Measurements from ENCODE around the gene CALN1. TPM values are rescaled to one million over a fixed set of nuclear protein-coding genes. Genes with fewer than 3 reads are reported as not detected.

The CALN1 gene
- total RNA-seq, 1 donor from 2014 or later, result 0.13 TPM

DNA sequence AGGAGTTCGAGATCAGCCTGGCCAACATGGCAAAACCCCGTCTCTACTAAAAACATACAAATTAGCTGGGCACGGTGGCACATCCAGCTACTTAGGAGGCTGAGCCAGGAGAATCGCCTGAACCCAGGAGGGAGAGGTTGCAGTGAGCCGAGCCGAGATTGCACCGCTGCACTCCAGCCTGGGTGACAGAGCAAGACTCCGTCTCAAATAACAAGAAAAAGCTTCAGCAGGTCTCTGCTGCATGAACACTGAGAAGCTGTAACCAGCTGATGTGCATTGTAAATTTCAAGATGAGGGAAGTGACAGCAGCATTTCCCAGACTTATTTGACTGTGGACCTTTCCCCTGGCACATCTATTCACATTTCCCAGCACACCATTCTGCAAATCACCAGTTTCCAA, 222.0 kb downstream of the CALN1 start:
- DNase-seq (ENCODE audit: low read depth in 2 of 2), result no peak

DNA sequence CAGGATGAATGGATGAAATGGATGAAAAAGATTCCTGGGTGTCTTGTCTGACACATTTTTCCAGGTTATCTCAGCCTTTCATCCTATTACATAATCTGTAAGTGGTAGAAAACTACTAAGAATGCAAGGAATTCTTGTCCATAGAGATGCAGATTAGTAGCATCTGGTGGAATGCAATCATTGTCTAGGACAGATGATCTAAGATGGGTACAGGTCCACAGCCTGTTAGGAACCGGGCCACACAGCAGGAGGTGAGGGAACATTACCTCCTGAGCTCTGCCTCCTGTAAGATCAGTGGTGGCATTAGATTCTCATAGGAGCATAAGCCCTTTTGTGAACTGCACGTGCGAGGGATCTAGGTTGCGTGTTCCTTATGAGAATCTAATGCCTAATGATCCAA, 225.0 kb downstream of the CALN1 start:
- DNase-seq (ENCODE audit: low read depth in 2 of 2), result no peak

DNA sequence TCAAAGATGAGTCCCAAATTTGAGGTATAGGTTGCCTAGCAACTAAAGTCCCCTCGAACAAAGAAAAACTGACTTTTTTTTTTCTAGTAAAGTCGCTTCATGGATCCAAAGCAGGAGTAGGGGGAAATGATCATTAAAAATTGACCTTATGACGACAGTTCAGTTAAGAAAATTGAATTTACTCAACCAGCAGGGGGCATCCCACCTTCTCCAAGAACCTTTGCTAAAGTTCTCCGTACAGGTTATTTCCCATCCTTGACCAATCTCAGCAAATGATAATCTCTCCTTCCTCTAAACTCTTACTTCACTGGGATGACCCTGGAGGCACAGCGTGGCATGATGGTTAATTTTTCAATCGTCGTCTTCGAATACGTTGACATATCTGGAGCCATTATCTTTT, 228.3 kb downstream of the CALN1 start:
- DNase-seq (ENCODE audit: low read depth in 2 of 2), result peak; percentile 10 to 15

DNA sequence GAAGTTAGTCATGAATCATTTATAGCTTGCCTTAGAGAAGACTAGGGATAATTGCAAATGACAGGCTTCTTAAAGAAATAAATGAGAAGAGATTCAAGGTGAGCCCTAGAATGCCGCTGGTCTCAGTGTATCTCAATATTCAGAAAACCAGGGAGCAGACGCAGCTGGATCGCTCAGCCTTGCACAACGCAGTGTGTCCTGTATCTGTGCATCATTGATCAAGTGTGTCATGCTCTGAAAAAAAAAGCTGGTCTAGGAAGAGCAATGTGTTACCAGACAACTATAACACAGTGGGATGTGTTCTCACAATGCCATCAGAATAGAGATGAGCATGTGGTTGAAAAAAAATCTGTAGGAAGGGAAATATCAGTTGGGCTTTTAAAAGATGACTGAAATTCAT, 230.1 kb downstream of the CALN1 start:
- no peak for DNase-seq (ENCODE audit: low read depth in 2 of 2)

DNA sequence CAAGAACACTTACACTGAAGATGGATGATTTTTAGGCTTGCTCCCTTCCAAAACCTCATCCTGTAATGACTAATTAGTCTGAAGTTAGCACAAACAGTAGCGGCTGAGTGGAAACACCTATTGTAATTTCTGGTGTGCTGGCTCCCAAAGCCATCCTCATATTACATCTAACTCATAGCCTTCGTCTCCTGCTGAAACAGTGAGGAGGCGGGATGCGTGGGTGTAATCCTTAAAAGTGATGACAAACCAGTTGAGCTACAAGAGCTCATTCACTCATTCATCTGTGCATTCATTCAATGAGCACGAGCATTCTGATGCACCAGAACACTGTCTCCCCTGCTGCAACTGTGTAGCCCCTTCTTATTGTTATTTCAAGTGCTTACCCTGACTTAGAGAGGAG, 235.3 kb downstream of the CALN1 start:
- DNase-seq (ENCODE audit: low read depth in 2 of 2), result no peak

DNA sequence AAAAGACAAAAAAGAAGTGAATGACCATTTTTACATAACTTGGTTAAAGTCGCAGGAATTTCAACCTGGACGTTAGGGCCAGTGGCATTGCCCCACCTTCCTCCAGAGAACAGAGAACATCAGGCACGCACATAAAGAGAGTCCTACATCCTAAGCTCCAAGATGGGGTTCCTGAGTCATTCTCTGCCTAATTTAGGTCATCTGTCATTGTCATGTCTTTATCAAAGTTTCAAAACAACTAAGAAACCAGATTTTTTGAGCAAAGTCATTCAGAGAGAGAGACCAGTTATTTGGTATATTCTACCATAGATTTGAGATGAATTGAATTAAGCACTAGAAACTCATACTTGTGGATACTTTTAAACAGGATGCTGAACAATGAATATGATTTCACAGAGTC, 241.7 kb downstream of the CALN1 start:
- DNase-seq (ENCODE audit: low read depth in 2 of 2), result no peak

DNA sequence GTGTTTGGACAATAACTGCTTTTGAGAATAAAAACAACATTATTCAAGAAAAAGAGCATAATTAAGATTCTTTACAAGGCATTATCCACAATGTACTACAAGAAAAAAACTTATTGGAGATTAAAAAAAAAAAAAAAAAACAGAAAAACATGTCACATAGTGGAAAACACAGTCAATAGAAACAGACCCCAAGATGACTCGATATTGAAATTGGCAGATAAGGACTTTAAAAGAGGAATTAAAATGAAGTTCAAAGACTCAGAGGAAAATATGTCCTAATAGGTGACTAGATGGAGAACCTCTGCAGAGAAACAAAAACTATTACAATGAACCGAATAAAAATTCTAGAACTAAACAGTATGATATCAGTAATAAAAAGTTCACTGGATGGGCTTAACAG, 248.9 kb downstream of the CALN1 start:
- no peak for DNase-seq (ENCODE audit: low read depth in 2 of 2)

DNA sequence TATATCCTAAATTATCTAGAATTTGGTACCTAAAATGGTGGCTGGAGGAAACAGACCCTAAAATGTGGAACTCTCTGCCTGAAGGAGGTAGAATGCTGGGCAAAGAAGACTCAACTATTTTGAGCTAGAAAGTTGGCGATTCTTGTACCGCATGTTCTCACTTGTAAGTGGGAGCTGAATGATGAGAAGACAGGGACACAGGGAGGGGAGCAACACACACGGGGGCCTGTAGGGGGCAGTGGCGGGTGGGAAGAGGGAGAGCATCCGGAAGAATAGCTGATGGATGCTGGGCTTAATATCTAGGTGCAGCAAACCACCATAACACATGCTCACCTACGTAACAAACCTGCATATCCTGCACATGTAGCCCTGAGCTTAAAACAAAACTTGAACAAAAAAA, 250.6 kb downstream of the CALN1 start:
- DNase-seq (ENCODE audit: low read depth in 2 of 2), result no peak

DNA sequence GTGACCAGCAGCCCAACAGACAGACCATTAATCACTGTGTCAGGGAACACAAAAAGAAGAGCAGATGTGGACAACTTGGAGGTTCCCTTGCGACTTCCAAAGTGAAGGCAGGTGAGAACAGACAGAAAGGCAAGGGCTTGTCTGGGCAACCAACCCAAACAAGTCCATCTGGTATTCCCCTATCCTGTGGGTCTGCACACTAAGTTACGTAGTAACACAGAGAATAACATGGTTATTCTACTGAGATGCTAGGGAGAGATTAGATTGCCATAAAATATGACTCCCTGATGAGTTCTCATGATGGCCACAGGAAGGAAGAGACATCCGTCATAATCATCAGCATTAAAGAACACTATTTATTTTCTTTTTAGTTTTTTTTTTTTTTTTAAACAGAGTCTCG, 252.2 kb downstream of the CALN1 start:
- no peak for DNase-seq (ENCODE audit: low read depth in 2 of 2)

DNA sequence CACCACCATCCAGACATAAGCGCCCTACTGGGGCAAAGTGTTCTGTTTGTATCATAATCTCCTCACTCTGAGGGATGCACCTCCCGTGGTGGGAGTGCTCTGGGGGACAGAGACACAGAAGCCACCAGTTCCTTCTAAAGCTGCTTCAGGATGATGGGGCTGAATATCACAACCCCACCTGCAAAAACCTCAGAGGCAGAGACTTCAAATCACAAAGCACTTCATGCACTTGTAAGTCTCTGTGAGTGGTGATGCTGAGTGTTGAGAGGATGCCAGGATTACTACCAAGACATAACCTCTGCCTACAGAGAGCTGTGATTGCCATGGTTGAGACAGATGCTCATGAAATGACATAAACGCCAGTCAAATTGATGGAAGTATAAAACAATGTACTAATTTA, 255.5 kb downstream of the CALN1 start:
- DNase-seq (ENCODE audit: low read depth in 2 of 2), result no peak

DNA sequence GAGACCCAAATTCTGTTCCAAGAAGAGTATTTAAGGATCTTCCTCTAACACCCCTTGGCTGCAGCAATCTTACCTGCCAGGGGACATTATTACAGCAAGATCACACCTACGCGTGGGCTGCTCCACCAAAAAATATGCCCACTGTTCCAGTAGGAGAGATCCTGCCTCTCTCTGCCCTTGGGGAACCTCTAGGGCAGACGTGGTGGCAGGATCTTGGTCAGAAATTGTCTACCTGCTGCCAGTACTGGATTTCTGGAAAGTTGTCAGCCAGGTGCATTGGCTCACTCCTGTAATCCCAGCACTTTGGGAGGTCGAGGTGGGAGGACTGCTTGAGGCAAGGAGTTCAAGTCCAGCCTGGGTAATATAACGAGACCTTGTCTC, 259.0 kb downstream of the CALN1 start:
- DNase-seq (ENCODE audit: low read depth in 2 of 2), result no peak

DNA sequence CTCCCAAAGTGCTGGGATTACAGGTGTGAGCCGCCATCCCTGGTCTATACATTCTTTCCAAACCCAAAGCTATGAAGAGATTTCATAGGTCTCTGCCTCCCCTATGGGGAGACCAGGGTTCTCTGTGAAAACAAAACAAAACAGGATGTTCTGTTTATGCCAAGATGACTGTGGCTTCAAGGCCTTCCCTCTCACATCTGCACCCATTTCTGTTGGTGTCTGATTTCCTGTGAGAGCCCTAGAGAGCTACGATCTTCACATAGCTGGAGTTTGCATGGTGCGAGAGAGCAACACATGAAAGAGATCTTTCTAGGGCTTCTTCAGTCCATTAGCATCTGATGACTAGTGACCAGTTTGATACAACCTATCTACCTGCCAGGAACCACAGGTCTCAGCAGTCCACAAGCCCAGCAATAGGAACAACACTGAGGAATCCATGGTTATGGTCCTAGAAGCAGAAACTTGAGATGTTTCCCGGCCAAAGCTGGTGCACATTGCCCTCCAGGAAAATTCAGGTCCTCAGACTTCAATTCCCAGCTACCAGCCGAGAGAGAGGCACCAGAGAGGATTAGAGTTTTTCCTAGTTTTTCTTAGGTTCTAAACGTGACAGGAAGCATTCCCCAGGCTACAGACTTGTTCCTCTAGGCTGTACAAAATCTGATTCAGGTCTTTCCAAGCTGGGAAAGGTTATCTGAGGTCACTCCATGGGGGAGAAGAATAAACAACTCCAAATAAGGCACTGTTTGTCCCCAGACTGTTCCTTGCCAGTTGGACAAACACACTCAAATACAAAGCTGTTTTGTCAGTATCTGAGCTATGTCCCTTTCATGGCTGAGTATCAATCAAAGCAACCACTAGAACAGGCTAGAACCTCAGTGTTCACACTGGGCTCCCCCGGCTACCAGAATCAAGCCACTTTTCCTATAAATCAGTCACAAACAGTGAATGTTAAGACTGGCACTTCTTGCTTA, 259.7 kb downstream of the CALN1 start:
- no peak for DNase-seq (ENCODE audit: low read depth in 2 of 2)

DNA sequence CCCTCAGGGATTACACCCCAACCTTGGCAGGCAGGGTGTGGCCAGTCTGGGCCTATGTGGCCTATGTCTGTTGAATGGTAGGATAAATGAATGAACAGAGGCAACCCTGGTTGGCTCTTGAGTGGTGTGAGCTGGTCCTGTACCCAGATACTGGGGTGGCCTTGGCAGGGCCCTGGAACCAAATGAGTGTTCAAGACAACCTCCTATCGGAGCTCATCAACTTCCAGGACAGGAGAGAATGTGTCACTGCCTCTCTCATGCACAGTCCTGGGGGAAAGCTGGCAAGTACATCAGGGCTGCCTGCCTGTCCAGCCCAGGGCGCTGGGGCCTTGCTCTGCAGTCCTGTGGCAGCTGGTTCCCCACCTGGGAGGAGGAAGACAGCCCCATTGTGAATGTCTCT, 271.6 kb downstream of the CALN1 start:
- no peak for DNase-seq (ENCODE audit: low read depth in 2 of 2)

DNA sequence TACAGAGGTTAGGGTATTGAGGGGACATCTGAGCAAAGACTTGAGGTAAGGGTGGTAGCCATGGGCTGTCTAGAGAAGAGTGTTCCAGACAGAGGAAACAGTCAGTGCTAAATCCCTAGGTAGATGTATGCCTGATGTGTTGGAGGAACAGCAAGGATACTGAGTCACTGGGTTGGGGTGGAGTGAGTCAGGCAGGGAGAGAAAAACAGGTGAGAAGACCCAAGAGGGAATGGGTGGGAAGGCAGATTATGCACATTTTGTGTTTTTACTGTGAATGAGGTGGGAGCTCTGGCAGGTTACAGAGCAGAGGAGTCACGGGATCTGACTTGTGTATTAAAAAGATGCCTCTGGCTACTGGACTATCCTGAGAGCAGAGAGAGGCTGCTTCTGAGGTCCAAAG, 285.0 kb downstream of the CALN1 start:
- DNase-seq (ENCODE audit: low read depth in 2 of 2), result no peak

DNA sequence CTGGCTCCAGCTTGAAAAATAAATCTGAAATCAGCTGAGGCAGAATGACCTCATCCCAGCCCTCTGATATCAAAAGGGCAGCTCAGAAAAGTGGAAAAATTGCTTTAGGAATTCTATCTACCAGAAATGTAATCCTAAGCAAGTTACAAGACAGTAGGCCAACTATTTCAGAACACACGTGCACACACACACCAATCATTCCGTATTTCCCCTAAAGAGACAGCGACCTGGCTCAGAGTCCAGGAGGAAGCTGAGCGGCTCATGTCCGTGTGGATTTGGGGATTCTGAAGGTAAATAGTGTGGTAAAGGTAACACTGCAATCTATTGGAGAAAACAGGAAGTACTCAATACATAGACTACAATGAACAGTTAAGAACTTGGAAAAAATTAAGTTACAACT, 288.2 kb downstream of the CALN1 start:
- DNase-seq (ENCODE audit: low read depth in 2 of 2), result no peak

DNA sequence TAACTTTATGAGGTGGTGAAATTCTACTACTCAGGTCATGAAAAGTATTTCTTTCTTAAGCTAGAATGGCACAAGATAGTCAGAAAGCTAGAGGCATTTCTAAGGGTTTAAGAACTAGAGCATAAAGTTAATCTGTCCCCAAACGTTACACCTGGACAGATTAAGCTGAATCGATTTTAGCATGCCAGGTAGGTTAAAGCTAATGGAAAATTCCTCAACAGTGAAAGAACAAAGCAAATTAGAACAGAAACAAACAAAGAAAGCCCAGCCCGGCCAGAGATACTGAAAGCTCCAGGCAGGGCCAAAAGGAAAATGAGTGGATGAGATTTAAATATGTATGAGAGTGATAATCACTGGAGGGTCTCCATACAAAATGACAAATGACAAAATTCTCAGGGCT, 293.8 kb downstream of the CALN1 start:
- DNase-seq (ENCODE audit: low read depth in 2 of 2), result no peak

DNA sequence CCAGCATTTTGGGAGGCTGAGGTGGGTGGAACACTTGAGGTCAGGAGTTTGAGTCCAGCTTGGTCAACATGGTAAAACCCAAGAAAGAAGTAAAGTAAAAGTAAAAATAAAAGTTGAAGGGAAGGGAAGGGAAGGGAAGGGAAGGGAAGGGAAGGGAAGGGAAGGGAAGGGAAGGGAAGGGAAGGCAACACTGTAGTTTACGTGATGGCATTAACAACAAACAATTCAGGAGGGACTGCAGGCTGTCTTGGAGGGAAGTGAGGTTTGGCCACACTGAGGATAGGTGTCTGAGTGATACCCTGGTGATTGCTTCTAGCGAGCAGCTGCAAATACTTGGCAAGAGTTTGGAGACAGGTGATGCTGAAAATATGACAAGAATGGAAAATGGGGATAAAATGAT, 298.0 kb downstream of the CALN1 start:
- DNase-seq (ENCODE audit: low read depth in 2 of 2), result no peak

DNA sequence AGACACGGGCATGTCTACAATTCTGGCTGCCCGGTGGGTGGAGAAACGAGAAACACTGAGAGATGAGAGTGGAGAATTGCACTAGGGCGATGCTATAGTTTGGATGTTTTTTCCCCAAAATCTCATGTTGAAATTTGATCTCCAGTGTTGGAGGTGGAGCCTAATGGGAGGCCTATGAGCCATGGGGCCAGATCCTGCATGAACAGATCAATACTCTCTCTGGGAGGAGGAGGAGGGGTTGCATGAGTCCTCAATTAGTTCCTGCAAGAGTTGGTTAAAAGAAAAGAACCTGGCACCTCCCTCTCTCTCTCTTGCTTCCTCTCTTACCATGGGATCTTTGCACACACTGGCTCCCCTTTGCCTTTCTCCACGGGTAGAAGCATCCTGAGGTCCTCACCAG, 299.1 kb downstream of the CALN1 start:
- no peak for DNase-seq (ENCODE audit: low read depth in 2 of 2)

DNA sequence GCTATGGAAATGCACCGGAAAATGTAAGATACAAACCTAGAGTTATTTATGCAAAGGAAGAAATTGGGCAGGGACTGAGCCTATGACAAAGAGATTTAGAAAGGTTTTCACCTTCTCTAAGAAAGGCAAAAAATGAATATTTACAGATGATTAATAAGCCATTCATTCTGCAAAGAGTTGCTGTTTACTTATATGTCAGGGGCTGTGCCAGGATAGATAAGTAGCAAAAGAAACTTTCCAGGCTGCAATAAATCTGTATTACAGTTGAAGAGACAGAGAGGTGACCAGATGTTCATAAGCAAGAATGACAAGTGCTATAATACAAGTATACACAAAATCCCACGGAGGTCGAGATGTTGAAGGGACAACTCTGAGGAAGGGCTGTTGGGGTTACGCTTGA, 299.6 kb downstream of the CALN1 start:
- DNase-seq (ENCODE audit: low read depth in 2 of 2), result no peak

DNA sequence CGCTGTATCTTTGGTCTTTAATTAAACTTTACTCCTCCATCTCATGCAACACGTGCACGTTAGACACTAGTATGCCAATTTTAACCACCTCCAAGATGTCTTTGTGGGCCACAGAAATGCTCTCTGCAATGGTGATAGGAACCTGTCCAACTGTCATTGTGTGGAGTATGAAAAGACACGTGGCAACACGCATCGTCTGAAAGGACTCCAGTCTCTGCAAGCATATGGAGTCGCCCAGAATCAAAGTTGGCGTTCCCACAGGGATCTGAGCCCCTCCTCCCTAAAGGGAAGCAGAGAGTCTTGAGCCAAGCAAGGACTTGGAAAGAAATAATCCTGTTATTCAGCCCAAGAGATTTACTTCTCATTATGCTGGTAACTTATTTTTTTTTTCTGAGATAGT, 301.1 kb downstream of the CALN1 start:
- DNase-seq (ENCODE audit: low read depth in 2 of 2), result no peak

DNA sequence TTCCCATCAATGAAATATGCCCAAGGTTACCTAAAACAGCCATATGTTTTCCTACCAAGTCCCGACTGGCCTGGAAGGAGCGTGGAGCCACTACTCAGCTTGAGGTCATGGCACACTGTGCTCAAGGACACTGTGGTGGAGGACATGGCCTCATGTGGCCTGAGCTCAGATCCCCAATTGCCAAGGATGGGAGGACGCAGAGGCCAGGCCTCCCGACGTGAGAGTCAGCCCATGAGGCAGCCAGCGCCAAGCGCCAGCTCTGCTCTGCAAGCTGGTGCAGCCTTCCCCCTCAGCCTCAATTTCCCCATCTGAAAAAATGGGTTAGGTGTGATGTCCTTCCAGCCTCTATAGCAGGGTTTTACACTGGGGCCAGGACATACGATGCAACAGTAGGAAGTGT, 302.6 kb downstream of the CALN1 start:
- no peak for DNase-seq (ENCODE audit: low read depth in 2 of 2)

DNA sequence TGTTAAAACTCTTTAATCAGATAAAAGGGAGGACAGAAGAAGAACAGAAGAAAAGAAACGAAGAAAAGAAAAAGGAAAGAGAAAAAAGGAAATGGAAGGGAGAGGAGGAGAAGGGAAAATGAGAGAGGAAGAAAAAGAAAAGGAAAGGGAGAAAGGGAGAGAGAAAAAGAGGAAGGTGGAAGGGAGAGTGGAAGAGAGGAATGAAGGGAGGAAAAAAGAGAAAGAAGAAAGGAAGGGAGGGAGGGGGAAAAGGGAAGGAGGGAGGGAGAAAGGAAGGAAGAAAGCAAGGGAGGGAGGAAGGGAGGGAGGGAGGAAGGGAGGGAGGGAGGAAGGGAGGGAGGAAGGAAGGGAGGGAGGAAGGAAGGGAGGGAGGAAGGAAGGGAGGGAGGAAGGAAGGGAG, 305.7 kb downstream of the CALN1 start:
- no peak for DNase-seq (ENCODE audit: low read depth in 2 of 2)

DNA sequence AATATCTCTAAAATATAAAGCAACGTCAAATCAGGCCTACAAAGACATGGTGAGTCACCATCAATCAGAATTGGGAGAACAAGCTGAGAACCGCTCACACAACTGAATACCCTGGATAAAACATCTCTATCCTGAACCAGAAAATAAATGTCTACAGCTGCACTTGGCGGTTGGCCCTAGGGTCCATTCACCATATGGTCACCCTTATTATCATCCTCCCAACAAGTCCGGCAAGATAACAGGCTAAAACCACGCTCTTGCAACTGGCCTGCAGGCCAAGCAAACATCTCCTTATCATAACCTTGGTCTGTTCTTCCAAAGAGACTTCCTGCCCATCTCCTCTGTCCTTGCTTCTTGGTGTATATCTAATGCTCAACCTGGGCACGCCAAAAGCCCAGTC, 310.7 kb downstream of the CALN1 start:
- no peak for DNase-seq (ENCODE audit: low read depth in 2 of 2)

DNA sequence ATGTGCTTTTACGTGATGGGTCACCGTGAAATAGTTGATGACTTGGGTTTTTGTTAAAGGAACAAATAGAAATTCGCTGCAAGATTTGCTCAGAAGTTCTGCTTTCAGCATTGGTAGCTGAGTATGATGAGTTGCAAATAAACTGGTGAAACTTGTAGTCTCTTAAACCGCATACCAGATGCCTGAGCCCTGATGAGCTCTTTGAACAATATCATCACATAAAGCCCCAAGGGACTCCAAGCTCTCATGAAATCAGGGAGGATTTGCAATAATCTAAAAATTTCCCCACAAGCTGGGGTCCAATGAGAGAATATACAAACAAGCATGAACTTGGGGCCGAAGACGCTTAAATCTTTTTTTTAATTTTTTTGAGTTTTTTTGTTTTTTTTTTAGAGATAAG, 312.4 kb downstream of the CALN1 start:
- DNase-seq (ENCODE audit: low read depth in 2 of 2), result no peak

Measured in dermis microvascular lymphatic vessel endothelial cell (primary cell).